GM21528 (cell line): ENCODE results near the gene AK1.

ENCODE experiments used
- ATAC-seq: cut with Tn5 transposase; IDR thresholded peaks from one replicate; pipeline ENCODE4 v1.9.1; 2021; ENCODE audit warnings: mild to moderate bottlenecking, moderate library complexity; ENCODE audit not compliant: unreplicated experiment, low FRiP score

The AK1 gene

GRCh38 chr9:127828262-127829031 is 49.0 kb downstream of the AK1 start:
- no peak for ATAC-seq

GRCh38 chr9:127826253-127826913 is 51.1 kb downstream of the AK1 start:
- no peak for ATAC-seq

DNA sequence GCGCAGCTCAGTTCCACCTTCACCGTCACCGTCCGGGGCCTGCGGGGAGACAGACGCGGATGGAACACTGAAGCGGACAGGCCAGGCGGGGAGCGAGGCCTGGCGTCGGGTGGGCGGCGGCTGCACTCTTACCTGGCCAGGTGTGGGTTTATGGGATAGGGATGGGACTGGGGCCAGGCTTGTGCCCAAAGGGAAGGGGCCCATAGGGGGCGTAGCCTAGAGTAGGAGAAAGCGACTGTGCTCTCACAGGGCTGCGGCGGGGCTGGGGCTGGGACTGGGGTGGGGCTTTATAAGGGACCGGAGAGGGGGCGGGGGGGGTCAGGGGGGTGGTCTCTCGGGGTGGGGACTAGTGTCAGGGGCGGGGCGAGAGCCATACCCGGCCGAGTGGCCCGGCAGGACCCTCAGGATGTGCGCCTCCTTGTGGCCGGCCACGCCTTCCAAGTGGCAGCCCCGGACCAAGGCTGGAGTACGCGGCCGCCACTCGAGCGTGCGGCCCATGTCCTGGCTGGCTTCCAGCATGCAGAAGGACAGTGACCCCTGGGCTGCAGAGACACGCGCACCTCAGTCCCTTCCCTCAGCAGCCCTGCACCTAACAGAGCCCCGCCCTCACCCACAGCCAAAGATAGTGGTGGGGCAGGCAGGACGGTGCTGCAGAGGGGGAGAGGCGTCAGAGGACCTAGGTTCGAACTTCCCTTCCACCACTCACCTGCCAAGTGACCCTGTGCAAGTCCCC is 52.0 kb downstream of the AK1 start:
- ATAC-seq, result no peak

- no peak for ATAC-seq
Observed at GRCh38 chr9:127822108-127822507, 55.4 kb downstream of the AK1 start.

DNA sequence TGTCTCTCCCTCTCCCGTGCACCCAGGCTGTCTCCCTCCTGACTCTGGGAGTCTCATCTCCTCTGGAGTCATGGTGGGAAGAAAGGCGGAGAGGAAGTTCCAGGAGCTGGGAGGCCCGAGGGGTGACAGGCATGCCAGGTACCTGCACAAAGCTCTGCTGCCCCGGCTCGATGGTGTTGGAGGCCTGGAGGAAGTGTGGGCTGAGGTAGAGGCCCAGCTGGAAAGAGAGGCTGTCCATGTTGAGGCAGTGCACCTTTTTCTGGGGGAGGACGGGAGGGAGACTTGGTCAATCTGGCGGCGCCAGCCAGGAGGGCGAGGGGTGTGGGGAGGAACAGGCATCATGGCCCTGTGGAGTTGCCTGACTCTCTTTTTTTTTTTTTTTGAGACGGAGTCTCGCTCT is 58.9 kb downstream of the AK1 start:
- ATAC-seq, result no peak

- no peak for ATAC-seq
Observed at GRCh38 chr9:127817881-127818434, 59.5 kb downstream of the AK1 start.

DNA sequence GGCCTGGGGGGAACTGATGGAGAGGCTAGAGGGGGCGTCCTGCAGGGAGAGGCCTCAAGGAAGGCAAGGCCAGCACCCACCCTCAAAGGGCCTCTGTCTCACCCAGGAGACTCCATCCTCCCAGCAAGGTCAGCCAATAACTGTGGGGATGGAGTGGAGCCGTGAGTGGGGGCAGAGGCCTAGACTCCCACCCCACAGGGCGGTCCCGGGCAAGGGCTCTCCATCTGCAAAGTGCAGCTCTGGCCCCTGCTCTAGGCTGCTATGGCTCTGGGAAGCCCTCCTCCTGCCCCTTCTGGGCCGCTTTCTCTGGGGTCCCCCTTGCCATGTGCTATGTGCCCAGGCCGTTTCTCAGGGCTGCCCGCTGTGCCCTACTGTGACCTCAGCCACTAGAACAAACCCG is 60.7 kb downstream of the AK1 start:
- no peak for ATAC-seq
